ENCODE results near the gene NLRP2B. TPM values are rescaled to one million over a fixed set of nuclear protein-coding genes. Genes with fewer than 3 reads are reported as not detected.

The NLRP2B gene
- total RNA-seq, 1 experiment from 2014 or later: not detected

- H3K27ac Mint-ChIP-seq (ENCODE audit: unreplicated experiment): no peak overlapping the region
- ChIA-PET CTCF (no interaction called here), POLR2A (no interaction called here)
- H3K4me1 Mint-ChIP-seq (ENCODE audit: low read depth, unreplicated experiment): no peaks in the 10 kb centered on the region
- H3K4me3 ChIP-seq (ENCODE audit: low read depth, low read length): no peak overlapping the region
- no peak for DNase-seq
- TF ChIP-seq CTCF (IDR thresholded peaks at IDR 0.05; ENCODE audit: insufficient read depth in 1 of 2, low read depth in 1 of 2, low read length in 1 of 2, severe bottlenecking in 1 of 2, unreplicated experiment in 1 of 2): no peak
- no peaks in the 10 kb centered on the region for H3K36me3 Mint-ChIP-seq (ENCODE audit: insufficient read depth, unreplicated experiment)
- no TSS peak for BruUV-seq (replicated peaks)
- no peaks in the 10 kb centered on the region for H3K9me3 ChIP-seq
- H3K4me1 ChIP-seq: no peaks in the 10 kb centered on the region
- H3K9me3 Mint-ChIP-seq (ENCODE audit: unreplicated experiment): no peaks in the 10 kb centered on the region
- H3K27me3 Mint-ChIP-seq (ENCODE audit: insufficient read depth, unreplicated experiment): no peaks in the 10 kb centered on the region
- no peaks in the 10 kb centered on the region for H3K27me3 ChIP-seq (replicated peaks; ENCODE audit: control insufficient read depth, insufficient read depth, low read length)
- H3K4me3 Mint-ChIP-seq (ENCODE audit: unreplicated experiment): no peak overlapping the region
- intact Hi-C loops (cut with micrococcal nuclease; ENCODE audit: unreplicated experiment): no loop called here
- H3K36me3 ChIP-seq (ENCODE audit: control insufficient read depth, insufficient read depth, low read length): no peaks in the 10 kb centered on the region
Measured at GRCh38 chrX:57647020-57647419, 33.0 kb downstream of the NLRP2B start.

GRCh38 chrX:57643698-57644097 is 36.4 kb downstream of the NLRP2B start:
- no peaks in the 10 kb centered on the region for H3K9me3 ChIP-seq
- no peaks in the 10 kb centered on the region for H3K36me3 ChIP-seq (ENCODE audit: control insufficient read depth, insufficient read depth, low read length)
- TF ChIP-seq CTCF (IDR thresholded peaks at IDR 0.05; ENCODE audit: insufficient read depth in 1 of 2, low read depth in 1 of 2, low read length in 1 of 2, severe bottlenecking in 1 of 2, unreplicated experiment in 1 of 2): no peak
- CTCF ChIA-PET: no interaction called here
- POLR2A ChIA-PET: no interaction called here
- intact Hi-C loops (cut with micrococcal nuclease; ENCODE audit: unreplicated experiment): no loop called here
- H3K27ac Mint-ChIP-seq (ENCODE audit: unreplicated experiment): no peak overlapping the region
- H3K4me3 ChIP-seq (ENCODE audit: low read depth, low read length): no peak overlapping the region
- no peak overlapping the region for H3K4me3 Mint-ChIP-seq (ENCODE audit: unreplicated experiment)
- H3K27me3 ChIP-seq (replicated peaks; ENCODE audit: control insufficient read depth, insufficient read depth, low read length): no peaks in the 10 kb centered on the region
- no peaks in the 10 kb centered on the region for H3K9me3 Mint-ChIP-seq (ENCODE audit: unreplicated experiment)
- no peak for DNase-seq
- peaks cover 6% of the 10 kb centered on the region for H3K4me1 Mint-ChIP-seq (ENCODE audit: low read depth, unreplicated experiment)
- H3K27me3 Mint-ChIP-seq (ENCODE audit: insufficient read depth, unreplicated experiment): no peaks in the 10 kb centered on the region
- BruUV-seq (replicated peaks): no TSS peak
- no peaks in the 10 kb centered on the region for H3K4me1 ChIP-seq
- H3K36me3 Mint-ChIP-seq (ENCODE audit: insufficient read depth, unreplicated experiment): no peaks in the 10 kb centered on the region

GRCh38 chrX:57641338-57641737 is 38.7 kb downstream of the NLRP2B start:
- Histone ChIP-seq H3K9me3 (no peaks in the 10 kb centered on the region), H3K27me3 (replicated peaks; ENCODE audit: control insufficient read depth, insufficient read depth, low read length) (no peaks in the 10 kb centered on the region), H3K36me3 (ENCODE audit: control insufficient read depth, insufficient read depth, low read length) (no peaks in the 10 kb centered on the region), H3K4me1 (no peaks in the 10 kb centered on the region), H3K4me3 (ENCODE audit: low read depth, low read length) (no peak overlapping the region)
- peak overlapping the region; percentile 64 for H3K27ac Mint-ChIP-seq (ENCODE audit: unreplicated experiment)
- H3K27me3 Mint-ChIP-seq (ENCODE audit: insufficient read depth, unreplicated experiment): no peaks in the 10 kb centered on the region
- no peak for DNase-seq
- H3K36me3 Mint-ChIP-seq (ENCODE audit: insufficient read depth, unreplicated experiment): no peaks in the 10 kb centered on the region
- CTCF ChIA-PET: no interaction called here
- no peak overlapping the region for H3K4me3 Mint-ChIP-seq (ENCODE audit: unreplicated experiment)
- H3K9me3 Mint-ChIP-seq (ENCODE audit: unreplicated experiment): no peaks in the 10 kb centered on the region
- POLR2A ChIA-PET: no interaction called here
- TF ChIP-seq CTCF (IDR thresholded peaks at IDR 0.05; ENCODE audit: insufficient read depth in 1 of 2, low read depth in 1 of 2, low read length in 1 of 2, severe bottlenecking in 1 of 2, unreplicated experiment in 1 of 2): no peak
- intact Hi-C loops (cut with micrococcal nuclease; ENCODE audit: unreplicated experiment): no loop called here
- BruUV-seq (replicated peaks): no TSS peak
- H3K4me1 Mint-ChIP-seq (ENCODE audit: low read depth, unreplicated experiment): peaks cover 6% of the 10 kb centered on the region

Measured in Caco-2 (cell line).